ENCODE results near the gene INSC.

DNA sequence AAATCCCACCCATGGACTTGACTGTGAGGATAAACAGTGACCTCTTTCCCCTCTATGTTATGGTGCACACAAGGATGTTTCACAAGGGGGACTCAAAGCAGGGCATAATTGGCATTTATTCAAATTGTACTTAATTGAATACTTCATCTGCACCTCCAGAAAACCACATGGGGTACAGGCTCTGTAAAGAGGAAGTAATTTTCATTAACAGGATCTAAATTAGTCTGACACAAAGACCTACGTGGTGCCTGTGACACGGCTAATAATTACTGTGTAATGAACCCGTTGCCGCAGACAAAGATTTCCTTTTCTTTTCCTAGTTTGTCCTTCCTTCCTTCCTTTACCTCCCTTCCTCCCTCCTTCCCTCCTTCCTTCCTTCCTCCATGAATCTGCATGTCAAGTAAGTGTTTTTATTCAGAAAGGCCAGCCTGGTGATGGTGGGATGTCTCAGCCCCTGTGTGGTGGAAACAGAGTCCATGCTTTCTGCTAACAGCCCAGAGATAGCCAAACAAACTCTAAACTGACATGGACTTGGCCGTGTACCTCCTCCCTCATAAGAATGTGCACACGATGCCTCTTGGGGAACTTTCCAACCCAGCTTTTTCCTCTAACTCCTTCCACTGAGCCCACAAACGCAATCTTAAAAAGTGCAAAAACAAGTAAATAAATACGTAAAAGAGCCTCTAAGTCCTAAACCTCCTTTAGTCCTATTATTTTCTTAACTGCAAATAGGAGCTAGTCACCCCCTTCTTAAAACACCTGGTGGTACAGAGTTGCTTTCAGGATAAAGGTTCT, 118.8 kb downstream of the INSC start:
- TF ChIP-seq, protein P1, sequence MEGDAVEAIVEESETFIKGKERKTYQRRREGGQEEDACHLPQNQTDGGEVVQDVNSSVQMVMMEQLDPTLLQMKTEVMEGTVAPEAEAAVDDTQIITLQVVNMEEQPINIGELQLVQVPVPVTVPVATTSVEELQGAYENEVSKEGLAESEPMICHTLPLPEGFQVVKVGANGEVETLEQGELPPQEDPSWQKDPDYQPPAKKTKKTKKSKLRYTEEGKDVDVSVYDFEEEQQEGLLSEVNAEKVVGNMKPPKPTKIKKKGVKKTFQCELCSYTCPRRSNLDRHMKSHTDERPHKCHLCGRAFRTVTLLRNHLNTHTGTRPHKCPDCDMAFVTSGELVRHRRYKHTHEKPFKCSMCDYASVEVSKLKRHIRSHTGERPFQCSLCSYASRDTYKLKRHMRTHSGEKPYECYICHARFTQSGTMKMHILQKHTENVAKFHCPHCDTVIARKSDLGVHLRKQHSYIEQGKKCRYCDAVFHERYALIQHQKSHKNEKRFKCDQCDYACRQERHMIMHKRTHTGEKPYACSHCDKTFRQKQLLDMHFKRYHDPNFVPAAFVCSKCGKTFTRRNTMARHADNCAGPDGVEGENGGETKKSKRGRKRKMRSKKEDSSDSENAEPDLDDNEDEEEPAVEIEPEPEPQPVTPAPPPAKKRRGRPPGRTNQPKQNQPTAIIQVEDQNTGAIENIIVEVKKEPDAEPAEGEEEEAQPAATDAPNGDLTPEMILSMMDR (IDR thresholded peaks at IDR 0.05) = no peak
- no peak for TF ChIP-seq POLR2A (IDR thresholded peaks at IDR 0.05)
- no peak for TF ChIP-seq EP300 (IDR thresholded peaks at IDR 0.05)

All from tibial nerve (tissue), 4 donors.